NCI-H2029 treated with DMSO at 0.1 percent for 48 hours (cell line): ENCODE data around the gene TMEM89.

ENCODE experiments used
- DNase-seq: peaks from one replicate; lab custom pipeline; 2025; lab: John Stamatoyannopoulos, UW

Gene TMEM89

DNA sequence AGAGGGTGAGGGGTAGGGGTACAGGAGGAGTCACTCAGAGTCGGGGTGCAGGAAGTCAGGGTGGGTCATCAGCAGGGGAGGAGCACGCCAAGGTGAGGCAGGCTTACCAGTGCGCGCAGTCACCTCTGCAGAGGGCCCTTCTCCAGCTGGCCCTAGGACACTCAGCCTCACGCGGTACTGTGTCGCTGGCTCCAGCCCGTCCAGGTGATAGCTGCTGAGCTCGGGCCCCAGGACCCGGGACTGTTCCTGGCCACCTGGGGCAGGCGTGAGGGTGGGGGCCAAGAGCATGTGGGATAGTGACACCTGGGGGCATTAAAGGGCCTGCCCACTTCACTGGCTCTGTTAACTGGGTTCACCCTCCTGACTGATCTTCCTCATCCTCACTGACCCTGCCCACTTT, 33.9 kb downstream of the TMEM89 start:
- no peak for DNase-seq

GRCh38 chr3:48585411-48585810, 36.2 kb downstream of the TMEM89 start:
- no peak for DNase-seq

DNA sequence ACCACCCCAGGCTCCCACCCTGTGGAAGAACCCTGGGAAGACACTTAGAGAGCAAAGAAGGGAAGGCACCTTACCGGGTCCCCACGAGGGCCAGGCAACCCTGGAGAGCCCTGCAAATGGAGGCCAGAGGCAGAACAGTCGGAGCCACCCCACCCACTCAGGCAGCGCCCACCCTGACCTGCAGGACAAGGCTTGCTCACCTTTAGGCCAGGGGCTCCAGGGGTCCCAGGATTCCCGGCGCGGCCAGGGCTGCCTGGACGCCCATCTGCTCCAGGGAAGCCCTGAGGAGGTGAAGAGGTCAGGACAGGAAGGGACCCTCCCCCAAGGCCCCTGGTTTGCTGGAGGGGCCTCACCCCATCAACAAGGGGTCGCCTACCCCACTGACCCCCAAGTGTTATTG, 36.7 kb downstream of the TMEM89 start:
- no peak for DNase-seq

DNA sequence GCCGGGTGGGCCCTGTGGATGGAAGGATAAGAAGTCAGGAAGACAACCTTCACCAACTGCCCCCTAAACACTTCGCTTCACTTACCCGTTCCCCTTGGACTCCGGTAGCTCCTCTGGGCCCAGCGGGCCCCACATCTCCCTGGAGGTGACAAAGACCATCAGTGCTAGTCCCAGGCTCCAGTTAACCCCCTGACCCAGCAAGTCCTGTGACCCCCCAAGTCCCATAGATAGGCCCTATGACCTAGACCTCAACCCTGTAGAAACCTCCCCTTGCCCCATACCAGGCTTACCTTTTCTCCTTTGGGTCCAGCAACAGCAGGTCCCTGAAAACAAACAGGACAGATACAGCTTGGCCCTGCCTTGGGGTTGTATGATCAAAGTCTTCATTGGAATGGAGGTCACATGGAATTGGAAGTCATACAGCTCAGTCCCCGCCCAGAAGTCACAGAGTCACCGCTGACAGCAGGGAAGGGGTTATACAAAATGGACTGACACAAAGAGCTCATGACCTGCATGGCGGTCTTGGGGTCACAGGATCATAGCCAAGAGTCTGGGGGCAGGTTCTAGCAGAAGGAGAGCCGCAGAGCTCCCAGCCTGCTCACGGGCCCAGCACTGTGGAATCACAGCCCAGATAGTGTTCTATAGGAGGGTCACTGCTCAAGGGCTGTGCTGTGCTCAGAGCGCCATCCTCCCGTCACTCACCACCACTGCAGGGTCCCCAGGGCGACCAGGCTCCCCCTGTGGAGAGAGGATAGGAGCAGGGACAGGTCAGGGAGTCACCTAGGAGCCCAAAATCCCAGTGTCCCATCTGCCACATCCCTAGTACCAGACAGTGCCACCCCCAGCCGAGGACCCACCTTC, 39.7 kb downstream of the TMEM89 start:
- no peak for DNase-seq

GRCh38 chr3:48576647-48577046, 44.9 kb downstream of the TMEM89 start:
- DNase-seq, result no peak

DNA sequence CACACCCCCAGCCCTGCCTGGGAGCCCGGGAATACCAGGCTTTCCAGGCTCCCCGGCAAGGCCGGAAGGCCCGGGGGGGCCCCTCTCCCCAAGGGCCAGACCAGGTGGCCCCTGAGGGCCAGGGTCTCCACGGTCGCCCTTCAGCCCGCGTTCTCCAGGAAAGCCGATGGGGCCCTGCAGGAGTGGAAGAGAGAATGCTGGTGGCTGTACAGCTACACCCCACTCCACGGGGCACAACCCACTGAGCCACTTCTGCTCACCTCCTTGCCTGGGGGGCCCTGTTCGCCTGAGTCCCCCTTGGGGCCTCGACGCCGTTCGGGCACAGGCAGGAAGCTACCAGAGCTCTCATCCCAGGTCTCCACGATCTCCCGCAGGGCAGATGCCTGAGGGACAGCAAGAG, 46.2 kb downstream of the TMEM89 start:
- DNase-seq, result no peak

- no peak for DNase-seq
Observed at GRCh38 chr3:48573973-48574585, 47.5 kb downstream of the TMEM89 start.

DNA sequence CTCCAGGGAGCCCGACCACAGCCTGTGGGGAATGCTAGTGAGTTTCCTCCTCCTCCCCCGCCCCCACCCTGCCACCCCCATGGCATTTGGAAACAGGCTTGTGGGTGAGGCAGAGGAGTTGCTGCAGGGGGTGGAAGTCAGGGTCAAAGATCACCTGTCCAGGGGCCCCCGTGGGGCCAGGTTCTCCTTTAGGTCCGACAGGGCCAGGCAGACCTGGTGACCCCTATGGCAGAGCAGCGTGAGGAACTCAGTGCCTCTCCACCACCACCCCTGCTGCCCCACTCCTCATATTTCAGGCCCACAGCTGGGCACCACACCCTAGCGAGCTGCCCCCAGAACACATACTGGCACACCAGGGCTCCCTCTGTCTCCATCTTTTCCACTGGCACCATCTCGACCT, 49.1 kb downstream of the TMEM89 start:
- DNase-seq, result no peak

DNA sequence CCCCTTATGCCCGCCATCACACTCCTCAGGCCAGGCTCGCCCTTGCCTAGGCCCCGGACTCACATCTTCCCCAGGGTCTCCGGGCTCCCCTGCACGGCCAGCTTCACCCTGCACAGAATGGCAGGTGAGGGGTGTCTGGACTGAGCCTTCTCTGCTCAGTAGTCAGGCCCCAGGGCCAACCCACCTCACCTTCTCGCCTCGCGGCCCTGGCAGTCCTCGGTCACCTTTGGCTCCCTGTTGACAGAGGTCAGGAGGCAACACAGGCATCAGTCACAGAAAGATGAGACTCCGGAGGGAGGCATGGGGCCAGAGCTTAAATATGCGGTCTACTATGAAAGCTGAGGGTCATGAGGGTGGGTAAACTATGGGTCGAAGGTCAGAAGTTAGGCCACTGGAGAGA, 49.6 kb downstream of the TMEM89 start:
- no peak for DNase-seq
